NCI-H1930 (cell line): ENCODE data around the gene CXXC5.
"Not testable (repeated sequence)": the region's sequence is repeated elsewhere in the genome, so short reads cannot be mapped to it uniquely, and the experiment has no call there.

Source experiments
- DNase-seq, 2 experiments: peaks; one replicate each; lab custom pipeline; 2025; lab: John Stamatoyannopoulos, UW

Gene CXXC5

GRCh38 chr5:139712412-139712811, 64.3 kb downstream of the CXXC5 start:
- DNase-seq, result no peak

GRCh38 chr5:139713898-139714297, 65.7 kb downstream of the CXXC5 start:
- DNase-seq, result not testable (repeated sequence)

DNA sequence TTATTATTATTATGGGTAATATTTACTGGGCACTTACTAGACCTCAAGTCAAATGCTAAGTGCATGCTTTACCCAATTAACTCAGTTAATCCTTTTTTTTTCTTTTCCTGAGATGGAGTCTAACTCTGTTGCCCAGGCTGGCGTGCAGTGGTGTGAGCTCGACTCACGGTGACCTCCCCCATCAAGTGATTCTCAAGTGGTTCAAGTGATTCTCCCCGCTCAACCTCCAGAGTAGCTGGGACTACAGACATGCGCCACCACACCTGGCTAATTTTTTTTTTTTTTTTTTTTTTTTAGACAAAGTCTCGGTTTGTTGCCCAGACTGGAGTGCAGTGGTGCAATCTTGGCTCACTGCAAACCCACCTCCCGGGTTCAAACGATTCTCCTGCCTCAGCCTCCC, 69.1 kb downstream of the CXXC5 start:
- DNase-seq, result no peak

GRCh38 chr5:139718403-139718802, 70.3 kb downstream of the CXXC5 start:
- not testable (repeated sequence) for DNase-seq

DNA sequence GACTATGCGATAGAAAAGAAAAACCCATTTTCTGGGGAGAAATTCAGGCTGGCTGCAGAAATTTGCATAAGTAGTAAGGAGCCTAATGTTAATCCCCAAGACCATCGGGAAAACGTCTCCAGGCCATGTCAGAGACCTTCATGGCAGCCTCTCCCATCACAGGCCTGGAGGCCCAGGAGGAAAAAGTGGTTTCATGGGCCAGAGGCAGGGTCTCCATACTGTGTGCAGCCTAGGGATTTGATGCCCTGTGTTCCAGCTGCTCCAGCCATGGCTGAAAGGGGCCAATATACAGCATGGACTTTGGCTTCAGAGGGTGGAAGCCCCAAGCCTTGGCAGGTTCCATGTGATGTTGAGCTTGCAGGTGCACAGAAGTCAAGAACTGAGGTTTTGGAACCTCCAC, 71.8 kb downstream of the CXXC5 start:
- not testable (repeated sequence) for DNase-seq

DNA sequence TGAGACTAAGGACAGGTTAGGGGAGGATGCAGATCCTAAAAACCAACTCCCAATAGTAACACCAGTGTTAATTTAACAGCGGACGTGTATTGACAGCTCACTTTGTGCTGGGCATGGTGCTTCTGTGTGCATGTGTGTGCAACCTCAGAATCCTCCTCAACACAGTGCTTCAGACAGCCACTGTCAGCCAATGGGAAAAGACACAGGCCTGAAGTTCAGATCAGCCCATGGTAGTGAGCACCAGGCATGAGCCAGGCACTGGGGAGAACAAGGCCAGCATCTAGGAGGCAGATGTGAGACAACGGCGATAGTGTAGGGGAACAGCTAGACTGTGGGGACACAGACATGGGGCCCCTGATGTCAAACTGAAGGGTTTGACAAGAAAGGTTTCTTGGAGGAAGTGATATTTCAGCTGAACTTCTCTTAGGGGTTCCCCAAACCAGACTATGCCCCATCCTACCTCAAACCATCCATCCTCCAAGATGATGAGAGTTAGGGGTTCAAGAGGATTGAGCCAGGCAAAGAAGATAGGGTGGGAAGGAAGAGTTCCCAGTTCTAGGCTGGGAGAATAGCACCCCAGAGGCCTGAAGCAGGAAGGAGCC, 75.9 kb downstream of the CXXC5 start:
- no peak for DNase-seq

GRCh38 chr5:139725073-139725830, 77.1 kb downstream of the CXXC5 start:
- no peak for DNase-seq

- no peak for DNase-seq
Observed at GRCh38 chr5:139726248-139726647, 78.1 kb downstream of the CXXC5 start.

DNA sequence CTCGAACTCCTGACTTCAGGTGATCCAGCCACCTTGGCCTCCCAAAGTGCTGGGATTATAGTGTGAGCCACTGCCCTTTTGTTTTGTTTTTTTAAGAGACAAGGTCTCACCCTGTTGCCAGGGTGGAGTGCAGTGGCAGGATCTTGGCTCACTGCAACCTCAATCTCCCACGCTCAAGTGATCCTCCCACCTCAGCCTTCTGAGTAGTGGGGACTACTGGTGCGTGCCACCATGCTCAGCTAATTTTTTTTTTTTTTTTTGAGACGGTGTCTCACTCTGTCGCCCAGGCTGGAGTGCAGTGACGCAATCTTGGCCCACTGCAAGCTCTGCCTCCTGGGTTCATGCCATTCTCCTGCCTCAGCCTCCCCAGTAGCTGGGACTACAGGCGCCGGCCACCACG, 79.5 kb downstream of the CXXC5 start:
- not testable (repeated sequence) for DNase-seq

DNA sequence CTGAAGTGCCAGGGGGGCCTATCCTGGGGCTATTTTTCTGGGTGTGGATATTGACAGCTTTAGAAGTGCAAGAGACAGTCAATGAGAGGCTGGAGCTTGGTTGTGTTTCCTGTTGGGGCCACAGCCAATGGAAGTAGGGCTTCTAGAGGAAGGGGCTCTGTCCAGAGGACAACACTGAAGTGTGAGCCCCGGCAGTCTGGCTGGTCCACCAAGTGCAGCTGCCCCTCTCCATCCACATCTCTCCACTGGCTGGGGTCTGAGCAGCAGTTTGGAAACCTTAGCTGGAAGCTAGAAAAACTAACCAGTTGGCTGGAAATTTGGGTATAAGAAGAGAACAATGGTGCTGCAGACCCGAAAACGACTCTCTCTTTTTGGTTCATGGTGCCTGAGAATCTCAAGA, 83.1 kb downstream of the CXXC5 start:
- no peak for DNase-seq

GRCh38 chr5:139732019-139732418, 83.9 kb downstream of the CXXC5 start:
- no peak for DNase-seq

- no peak for DNase-seq
Observed at GRCh38 chr5:139733010-139733688, 85.0 kb downstream of the CXXC5 start.
